Panc1 (cell line): ENCODE results near the gene ASCC2.

ENCODE experiments used
- CTCF ChIP-seq: fragments of 450-650 bp; IDR thresholded peaks from 2 replicates; pipeline ENCODE4 v1.5.1; 2017; ENCODE audit warnings: mild to moderate bottlenecking
- POLR2AphosphoS5 ChIP-seq: IDR thresholded peaks from 2 replicates; pipeline ENCODE4 v1.6.1; 2012; ENCODE audit warnings: mild to moderate bottlenecking, low read depth, low read length, moderate library complexity
- SIN3A ChIP-seq: IDR thresholded peaks from 2 replicates; pipeline ENCODE4 v1.6.1; 2012; ENCODE audit warnings: low read depth, mild to moderate bottlenecking, low read length, moderate library complexity, borderline replicate concordance; ENCODE audit not compliant: insufficient read depth

GRCh38 chr22:29814003-29814402 lies 24.1 kb downstream of the ASCC2 start:
- TF ChIP-seq POLR2AphosphoS5 (no peak), CTCF (no peak), SIN3A (no peak)
